Hippocampal formation (tissue), 2 donors: Measurements from ENCODE around the gene COL27A1.
"Not testable (repeated sequence)": the region's sequence is repeated elsewhere in the genome, so short reads cannot be mapped to it uniquely, and the experiment has no call there.

Experiments used
- DNase-seq, 2 donors: peaks; one replicate each; lab custom pipeline; 2025; lab: John Stamatoyannopoulos, UW

The COL27A1 gene

GRCh38 chr9:114184071-114184470 lies 28.7 kb downstream of the COL27A1 start:
- DNase-seq, result no peak

- DNase-seq, result no peak
These were observed 29.5 kb downstream of the COL27A1 start for GRCh38 chr9:114184866-114185265.

GRCh38 chr9:114185570-114186490 lies 30.5 kb downstream of the COL27A1 start:
- no peak for DNase-seq

GRCh38 chr9:114186605-114187289 lies 31.4 kb downstream of the COL27A1 start:
- DNase-seq, result no peak

GRCh38 chr9:114187827-114188226 lies 32.5 kb downstream of the COL27A1 start:
- DNase-seq, result no peak

GRCh38 chr9:114189823-114190562 lies 34.7 kb downstream of the COL27A1 start:
- no peak for DNase-seq

GRCh38 chr9:114190563-114190905 lies 35.2 kb downstream of the COL27A1 start:
- no peak for DNase-seq

- not testable (repeated sequence) for DNase-seq
These were observed 36.1 kb downstream of the COL27A1 start for GRCh38 chr9:114191402-114191801.

GRCh38 chr9:114192539-114192938 lies 37.2 kb downstream of the COL27A1 start:
- DNase-seq, result no peak

- no peak for DNase-seq
These were observed 37.8 kb downstream of the COL27A1 start for GRCh38 chr9:114193090-114193489.

GRCh38 chr9:114196117-114196516 lies 40.8 kb downstream of the COL27A1 start:
- DNase-seq, result no peak

GRCh38 chr9:114196979-114197622 lies 41.8 kb downstream of the COL27A1 start:
- DNase-seq, result no peak

GRCh38 chr9:114198249-114199040 lies 43.1 kb downstream of the COL27A1 start:
- no peak for DNase-seq

GRCh38 chr9:114200721-114201300 lies 45.5 kb downstream of the COL27A1 start:
- DNase-seq, result no peak

GRCh38 chr9:114202396-114202795 lies 47.1 kb downstream of the COL27A1 start:
- DNase-seq, result no peak

- DNase-seq, result no peak
These were observed 47.5 kb downstream of the COL27A1 start for GRCh38 chr9:114202849-114203248.

GRCh38 chr9:114203410-114204140 lies 48.2 kb downstream of the COL27A1 start:
- no peak for DNase-seq

GRCh38 chr9:114204265-114204664 lies 48.9 kb downstream of the COL27A1 start:
- no peak for DNase-seq

- peak; percentile 18 to 35 for DNase-seq
These were observed 50.1 kb downstream of the COL27A1 start for GRCh38 chr9:114205171-114206015.
